ENCODE data around the gene UNC93B1.
"Not testable (repeated sequence)": the region's sequence is repeated elsewhere in the genome, so short reads cannot be mapped to it uniquely, and the experiment has no call there.

UNC93B1 gene

DNA sequence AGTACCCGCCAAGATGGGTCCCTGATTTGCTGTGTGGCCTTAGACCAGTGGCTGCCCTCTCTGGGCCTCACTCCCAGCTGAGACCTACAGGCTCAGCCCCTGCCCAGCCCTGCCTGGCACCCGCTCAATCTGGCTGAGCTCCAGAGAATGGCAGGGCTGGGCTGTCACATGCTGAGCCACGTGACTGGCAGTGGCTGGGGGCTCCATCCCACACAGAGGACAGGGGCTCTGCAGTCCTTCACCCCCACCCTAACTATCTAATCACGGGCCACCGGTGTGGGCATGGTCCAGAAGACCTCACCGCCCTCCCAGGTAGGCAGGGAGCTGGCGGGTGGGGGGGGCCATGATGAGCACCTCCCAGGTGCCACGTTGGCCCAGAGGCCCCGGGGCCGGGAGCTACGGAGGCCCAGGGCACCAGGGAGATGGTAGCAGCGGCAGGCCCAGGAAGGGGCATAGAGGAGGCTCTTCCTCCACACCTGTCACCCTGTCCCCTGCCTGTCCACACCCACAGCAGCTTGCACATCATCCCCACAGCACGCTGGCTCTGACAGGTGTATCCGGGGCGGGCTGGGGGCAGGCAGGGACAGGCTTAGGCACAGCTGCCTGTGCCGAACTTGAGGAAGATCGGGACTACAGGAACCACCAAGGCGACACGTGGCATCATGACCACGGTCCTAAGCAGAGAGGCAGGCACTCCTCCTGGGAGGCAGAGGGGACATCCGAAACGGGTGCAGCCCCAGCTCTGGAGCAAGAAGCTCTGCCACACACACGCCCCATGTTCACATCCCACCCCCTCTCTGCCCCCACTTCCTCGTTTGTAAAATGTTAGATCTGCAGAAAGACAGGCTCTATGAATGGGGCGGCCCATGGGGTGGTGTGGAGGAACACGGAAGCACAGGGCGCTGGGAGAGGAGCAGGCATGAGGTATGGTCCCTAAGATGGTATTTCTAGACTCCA, 4.8 kb upstream of the UNC93B1 start:
- peak; percentile 30 for DNase-seq

DNA sequence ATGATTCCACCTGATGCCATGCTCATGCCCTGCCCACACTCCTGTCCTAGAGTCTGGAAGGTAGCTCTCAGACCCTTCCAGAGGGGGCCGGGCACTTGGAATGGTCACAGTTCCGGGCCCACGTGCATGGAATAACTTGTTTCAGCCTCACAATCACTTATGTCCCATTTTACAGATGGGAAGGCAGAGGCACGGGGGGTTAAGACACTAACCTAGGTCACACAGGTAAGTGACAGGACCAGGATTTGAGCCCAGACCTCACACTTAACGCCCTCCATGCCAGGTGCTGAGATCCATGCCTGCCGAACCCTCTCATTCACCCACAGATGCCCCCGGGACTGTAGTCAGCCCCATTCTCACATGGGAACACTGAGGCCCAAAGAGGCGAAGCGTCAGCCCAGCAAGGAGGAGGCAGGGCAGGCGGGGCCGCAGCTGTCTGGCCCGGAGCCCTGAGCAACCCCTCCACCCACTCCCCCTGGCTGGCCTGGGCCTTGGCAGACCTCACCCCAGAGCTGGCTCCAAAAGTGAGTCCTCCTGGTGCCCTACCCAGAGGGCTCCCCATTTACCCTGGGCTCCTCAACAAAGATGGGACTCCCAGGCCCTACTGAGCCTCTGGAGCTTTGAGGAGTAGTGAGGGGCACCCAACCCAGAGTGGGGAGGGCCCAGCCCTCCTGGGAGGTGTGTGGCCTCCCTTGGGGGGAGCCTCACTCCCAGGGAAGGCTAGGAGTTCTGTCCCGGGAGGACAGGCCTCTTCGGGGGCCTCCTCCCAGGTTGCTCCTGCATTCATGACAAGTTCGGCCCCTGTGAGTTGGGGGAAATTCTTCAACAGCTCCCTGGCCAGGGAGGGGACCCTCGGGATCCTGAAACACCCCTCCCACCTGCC, 3.8 kb upstream of the UNC93B1 start:
- DNase-seq, result no peak

DNA sequence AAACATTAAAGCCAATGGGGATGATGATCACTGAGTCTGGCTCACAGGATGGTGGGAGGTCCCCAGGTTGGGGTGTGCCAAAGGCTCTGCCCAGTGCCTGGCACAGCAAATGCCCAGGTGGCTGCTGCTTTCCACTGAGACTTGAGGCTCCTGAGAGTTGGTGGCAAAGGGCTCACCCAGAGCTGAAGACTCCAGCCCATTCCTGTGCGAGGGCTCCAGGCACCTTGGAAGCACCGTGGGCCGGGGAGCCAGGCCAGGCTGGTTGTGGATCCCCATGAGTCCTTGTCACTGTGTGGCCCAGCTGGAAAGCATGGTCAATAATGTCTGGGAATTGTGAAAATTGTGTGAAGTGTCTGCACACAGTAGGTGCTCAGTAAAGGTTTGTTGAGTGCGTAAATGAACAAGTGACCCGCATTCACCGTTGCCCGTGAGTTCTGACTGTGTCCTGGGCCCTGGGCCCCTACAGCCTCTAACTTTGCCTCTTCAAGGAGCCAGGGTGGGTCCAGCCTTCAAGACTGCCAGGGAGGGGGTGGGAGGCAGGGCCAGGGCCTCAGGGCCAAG, 2.8 kb upstream of the UNC93B1 start:
- DNase-seq, result no peak

DNA sequence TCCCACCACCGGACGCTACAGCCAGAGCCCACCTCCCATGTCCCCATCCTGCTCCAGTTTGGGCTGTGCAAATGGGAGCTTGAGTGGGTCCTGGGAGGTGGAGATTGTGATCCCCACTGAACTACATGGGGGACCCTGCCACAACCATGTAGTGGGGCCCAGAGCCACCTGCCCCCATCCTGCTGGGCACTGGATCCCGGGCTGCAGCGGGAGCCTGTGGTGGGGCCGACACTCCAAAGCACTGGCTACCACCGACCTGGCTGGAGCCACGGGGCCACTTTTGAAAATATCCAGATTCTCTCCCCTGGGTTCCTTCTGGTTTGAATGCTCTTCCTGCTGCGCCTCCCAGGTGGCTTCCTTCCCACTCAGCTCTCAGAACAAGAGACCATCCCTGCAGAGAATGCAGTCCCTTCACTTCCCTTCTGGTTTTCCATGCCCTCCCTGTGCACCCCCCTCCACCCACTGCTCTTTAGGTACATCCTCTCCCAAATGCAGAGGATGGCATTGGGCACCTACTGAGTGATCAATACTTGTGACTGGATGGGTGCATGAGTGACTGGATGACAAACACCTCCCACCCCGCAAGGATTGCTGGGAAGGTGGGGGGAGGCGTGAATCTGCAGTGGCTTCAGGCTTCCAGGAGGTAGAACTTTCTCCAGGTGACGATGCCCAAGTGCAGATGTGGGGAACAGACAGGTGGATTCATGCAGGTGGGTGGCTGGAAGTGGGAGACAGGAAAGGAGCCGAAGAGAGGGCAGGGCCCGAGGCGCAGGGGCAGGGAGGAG, 846 bp upstream of the UNC93B1 start:
- no peak for DNase-seq

DNA sequence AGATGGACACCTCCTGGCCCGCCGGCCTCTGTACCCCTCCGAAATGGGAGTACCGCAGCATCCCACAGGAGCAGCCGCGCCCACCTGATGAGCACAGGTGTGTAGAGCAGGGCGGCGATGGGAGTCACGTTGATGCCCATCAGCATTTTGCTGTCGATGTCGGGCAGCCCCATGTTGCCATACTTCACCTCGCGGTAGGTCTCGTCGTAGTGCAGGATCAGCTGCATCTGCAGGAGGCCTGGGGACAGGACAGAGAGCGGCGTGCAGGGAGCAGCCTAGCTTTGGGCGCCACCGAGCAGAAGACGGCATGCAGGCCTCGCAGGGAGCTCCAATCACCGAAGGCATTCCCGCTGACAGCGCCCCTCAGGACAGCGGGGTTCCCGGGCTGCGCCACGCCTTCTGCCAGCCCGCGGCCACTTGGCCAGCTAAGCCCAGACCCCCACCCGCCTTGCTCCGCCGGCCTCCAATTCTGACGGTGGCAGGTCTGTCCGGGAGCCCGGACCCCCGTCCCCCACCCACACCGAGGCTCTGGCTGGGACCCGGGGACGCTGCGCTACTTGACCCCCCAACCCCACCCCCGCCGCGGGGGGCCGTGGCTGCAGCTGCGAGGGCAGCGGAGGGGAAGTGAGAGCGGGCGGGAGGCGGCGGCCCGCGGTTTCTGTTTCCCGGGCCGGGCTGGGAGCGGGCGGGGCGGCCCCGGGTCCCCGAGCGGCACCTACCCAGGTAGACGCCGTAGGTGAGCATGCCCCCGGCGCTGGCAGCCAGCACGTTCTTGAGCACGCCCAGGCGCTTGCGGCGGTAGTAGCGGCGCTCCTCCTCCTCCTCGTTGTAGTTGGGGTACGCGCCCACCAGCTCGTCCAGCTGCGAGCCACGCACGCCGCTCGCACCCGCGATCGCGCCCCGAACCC, 705 bp downstream of the UNC93B1 start:
- DNase-seq, result no peak

DNA sequence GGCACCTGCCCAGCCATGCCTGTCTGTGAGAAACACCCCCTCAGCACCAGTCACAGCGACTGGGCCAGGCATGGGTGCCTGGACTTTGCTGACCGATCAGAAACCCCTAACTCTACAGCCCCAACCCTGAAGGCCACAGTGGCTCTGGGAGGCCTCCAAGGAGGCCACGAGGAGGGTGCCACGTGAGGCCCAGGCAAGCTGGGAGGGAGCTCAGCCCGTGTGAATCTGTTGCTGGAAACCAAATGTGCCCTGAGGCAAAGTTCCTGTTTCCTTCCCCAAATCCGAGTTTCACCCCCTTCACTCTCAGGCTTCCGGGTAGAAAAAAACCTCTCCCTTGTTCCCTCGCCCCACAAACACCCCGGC, 1.3 kb downstream of the UNC93B1 start:
- no peak for DNase-seq

DNA sequence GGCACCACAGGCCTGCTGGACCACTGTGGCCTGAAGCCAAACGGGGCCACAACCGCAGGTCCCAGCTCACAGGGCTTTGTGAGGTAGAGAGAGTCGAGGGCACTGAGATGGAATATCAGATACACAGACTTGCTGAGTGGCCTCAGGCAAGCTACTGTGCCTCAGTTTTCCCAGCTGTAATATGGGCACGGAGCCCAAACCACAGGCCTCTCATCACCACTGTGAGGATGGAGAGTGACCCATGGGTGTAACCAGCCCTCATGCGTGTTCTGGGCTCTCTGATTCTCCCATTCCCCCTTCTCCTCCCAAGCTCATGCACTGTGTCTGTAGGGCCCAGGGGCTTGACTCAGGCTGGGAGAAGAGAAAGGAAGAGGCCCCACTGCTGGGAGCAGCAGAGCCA, 4.2 kb downstream of the UNC93B1 start:
- no peak for DNase-seq

DNA sequence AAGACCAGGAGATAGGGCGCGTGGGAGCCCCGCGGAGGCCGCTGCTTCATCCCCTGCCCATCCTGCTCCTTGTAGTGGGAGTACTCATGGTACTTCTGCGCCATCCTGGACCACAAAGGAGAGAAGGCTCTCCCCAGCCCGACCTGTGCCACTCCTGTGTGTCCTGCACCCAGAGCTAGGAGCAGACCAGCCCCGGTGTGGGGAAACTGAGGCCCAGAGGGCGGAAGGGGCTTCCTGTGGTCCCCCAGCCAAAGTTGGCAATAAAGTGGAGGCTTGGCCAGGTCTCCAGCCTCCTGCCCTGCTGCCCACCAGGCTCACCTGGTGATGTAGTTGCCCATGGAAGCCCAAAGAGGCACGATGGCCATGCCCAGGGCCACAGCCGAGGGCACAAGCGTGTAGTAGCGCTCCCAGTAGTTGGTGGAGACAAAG, 4.7 kb downstream of the UNC93B1 start:
- no peak for DNase-seq

DNA sequence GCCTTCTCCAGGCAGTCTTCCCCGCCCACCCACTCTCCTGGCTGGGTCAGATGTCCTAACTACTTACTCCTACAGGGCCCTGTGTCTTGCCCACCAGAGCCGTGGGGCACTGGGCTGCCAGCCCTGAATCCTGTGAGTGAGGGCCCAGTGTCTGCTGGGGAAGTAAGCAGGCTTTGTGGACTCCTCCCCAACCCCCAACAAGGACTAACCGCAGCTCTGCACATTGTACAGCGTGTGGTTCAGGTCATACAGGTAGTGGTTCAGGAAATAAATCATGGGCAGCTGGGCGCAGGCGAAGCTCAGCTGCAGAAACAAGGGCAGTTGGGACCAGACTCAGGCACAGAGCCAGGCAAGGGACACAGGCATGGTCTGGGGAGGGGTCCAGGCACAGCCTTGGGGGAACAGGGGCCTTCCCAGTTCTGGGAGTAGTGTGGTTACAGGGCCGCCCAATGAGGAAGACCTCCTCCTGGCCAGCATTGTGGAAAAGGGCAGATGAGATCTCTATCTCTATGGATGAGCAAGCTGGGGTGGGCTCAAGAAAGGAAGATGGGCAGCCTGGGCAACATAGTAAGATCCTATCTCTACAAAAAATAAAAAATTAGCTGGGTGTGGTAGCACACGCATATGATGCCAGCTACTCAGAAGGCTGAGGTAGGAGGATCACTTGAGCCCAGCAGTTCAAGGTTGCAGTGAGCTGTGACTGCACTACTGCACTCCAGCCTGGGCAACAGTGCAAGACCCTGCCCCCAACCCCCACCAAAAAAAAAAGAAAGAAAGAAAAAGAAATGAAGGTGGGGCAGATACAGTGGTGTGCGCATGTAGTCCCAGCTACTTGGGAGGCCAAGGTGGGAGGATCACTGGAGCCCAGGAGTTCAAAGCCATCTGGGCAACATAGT, 5.5 kb downstream of the UNC93B1 start:
- no peak for DNase-seq

DNA sequence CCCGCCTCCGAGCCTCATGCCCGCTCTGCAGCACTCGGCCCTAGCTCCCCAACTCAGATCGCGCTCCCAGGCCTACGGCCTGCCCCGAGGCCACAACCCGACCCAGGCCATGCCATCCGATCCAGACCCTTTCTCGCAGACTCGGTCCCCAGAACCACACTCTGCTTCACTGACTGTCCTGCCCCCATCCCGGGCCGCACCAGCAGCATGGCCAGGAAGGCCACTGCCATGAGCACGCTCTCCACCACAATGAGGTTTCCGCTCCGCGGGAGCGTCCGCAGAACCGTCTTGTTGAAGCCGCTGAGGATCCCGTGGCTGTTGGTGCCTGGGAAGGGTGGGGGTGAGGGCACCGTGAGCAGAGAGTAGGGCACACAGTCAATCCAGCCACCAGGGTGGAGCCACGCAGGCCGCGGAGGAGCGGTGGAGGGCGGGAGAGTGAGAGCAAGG, 6.4 kb downstream of the UNC93B1 start:
- DNase-seq, result no peak

DNA sequence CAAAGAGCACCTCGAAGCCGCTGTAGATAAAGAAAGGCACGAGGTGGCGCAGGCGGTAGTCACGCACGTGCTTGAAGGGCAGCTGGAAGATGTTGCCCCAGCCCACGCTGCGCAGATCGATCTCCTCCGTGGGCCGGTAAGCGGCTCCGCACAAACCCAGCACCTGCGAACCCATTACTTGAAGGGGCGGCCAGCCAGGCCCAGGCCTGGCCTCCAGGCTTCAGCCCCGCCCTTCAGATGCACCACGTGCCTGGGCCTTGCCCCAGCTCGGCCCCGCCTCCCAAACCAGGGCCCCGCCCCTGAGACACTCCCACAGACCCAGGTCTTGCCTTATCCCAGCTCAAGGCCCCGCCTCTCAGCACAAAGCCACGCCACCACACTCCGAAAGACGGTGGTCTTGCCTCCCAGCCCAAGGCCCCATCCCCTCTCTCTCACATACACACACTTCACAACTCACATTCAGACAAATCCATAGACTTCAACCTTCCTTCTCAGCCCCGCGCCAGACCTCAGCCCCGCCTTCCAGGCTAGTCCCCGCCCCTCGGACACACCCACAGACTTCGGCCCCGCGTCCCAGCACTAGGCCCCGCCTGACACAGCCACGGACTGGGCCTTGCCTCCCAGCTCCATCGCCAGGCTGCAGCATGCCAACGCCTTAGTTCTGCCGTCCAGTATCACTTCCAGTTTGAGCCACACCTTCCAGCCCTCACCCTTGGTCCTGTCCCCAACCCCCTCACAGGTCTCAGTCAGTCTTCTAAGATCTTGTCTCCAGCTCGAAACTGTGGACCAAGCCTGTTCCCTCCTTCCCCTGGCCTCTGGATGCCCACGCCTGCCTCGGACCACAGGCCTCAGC, 7.0 kb downstream of the UNC93B1 start:
- no peak for DNase-seq

DNA sequence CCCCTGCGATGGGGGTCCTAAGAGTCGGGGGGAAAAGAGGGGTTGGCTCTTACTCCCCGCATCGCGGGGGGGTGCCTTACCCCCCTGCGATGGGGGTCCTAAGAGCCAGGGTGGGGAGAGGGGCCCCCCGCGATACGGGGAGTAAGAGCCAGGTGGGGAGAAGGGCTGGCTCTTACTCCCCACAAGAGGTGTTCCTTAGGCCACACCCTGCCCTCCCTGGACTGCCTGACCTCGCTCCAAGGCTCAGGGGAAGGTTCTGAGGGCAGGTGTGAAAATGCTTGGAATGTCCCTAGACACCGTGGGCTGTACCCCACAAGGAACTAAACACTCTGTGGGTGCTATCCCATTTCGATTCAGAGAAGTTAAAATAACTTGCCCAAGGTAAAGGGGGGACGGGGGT, 7.8 kb downstream of the UNC93B1 start:
- no peak for DNase-seq

DNA sequence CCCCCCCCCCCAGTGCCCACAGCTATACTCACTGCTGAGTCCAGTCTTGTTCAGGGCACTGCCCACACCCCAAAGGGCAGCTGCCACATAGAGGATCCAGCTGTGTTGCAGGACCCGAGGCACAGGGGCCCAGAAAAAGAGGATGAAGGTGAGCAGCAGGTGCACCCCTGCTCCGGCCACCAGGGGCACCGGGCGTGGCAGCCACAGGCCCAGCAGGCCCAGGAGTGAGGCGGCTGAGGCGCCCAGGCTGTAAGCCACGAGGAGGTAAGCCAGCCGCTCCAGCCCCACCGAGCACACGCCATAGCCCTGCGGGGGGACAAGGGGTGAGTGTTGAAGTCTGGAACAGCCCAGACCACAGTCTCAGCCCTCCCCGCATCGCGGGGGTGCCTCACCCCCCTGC, 8.3 kb downstream of the UNC93B1 start:
- DNase-seq, result not testable (repeated sequence)

DNA sequence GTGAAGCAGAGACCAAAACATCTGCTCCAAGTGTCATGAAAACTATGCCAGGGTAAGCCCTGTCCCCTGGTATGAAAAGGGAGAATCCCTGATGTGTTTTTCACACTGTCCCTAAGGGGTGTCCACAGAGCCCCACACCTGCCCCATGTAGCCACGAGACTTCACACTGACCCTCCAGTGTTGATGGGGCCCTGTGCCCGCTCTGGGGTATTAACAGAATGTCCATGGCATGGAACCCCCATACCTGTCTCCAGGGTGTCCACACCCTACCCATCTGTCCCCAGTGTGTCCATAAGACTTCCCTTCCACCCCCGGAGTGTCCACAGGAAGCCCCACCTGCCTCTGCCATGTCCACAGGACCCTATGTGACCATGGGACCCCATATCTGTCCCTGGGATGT, 8.8 kb downstream of the UNC93B1 start:
- DNase-seq, result not testable (repeated sequence)

DNA sequence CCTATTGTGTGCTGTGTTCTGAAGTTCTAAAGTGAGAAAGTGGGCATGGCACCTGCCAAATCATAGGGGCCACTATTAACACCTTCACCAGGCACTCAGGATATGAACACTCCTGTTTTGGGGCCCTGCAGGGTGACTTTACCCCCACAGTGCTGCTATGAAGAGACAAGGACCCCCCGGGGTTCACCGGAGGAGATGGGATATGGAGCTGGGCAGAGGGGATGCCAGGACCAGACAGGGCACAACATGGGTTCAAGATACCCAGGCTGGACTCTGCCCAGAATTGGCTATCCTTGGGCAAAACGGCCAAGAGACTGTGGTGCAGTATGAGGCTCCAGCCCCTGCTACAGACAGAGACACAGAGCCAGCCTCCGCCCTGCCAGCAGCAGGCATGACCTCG, 9.5 kb downstream of the UNC93B1 start:
- not testable (repeated sequence) for DNase-seq

DNA sequence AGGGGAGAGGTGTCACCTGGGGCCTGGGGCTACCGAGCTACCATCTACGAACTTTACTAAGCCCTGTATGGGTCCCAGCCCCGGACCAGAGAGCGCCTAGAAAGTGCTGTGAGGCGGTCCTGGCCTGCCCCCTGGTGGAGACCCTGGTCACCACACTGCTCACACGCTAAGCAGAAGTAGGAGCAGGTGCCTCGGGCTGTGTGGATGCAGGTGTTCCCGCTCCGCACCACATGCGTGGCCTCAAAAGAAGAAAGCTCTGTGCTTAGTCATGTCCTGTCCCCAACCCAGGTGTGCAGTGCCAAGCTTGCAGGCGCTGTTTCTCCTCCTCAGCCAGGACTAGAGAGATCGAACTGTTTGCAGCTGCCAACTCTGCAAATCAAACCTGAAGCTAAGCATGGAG, 10.1 kb downstream of the UNC93B1 start:
- not testable (repeated sequence) for DNase-seq

DNA sequence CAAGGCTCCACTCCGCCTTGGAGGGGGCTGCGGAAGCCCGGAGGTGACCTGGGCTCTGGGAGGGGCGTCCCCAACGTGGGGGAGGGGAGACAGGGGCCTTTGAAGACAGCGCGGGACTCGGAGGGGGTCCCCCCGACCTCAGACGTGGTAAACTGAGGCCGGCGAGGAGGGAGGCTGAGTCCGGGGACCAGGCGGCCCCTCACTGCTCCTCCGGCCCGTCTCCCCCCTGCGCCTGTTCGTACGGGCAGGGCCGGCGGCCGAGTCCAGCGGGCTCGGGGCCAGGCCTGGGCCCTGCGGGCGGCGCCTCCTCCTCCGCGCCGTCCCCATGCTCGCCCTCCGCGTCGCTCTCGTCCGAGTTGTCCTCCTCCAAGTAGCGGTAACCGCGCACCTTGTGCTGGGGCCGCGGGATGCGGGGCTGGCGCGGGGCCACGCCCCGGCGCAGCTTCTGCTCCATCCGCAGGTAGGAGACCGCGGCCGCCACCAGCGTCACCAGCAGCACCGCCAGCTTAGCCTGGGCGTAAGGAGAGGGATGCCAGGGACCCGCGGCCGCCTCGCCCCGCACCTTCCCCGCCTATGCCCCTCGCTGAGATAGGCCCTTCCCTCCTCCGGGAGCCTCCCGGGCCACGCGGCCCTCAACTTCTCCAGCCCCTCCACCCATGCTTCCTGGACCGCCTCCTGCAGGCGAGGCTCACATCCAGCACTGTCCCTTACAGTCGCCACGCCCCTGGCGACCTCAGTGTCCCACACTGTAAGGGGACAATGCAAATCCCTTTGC, 12.4 kb downstream of the UNC93B1 start:
- DNase-seq, result not testable (repeated sequence)

DNA sequence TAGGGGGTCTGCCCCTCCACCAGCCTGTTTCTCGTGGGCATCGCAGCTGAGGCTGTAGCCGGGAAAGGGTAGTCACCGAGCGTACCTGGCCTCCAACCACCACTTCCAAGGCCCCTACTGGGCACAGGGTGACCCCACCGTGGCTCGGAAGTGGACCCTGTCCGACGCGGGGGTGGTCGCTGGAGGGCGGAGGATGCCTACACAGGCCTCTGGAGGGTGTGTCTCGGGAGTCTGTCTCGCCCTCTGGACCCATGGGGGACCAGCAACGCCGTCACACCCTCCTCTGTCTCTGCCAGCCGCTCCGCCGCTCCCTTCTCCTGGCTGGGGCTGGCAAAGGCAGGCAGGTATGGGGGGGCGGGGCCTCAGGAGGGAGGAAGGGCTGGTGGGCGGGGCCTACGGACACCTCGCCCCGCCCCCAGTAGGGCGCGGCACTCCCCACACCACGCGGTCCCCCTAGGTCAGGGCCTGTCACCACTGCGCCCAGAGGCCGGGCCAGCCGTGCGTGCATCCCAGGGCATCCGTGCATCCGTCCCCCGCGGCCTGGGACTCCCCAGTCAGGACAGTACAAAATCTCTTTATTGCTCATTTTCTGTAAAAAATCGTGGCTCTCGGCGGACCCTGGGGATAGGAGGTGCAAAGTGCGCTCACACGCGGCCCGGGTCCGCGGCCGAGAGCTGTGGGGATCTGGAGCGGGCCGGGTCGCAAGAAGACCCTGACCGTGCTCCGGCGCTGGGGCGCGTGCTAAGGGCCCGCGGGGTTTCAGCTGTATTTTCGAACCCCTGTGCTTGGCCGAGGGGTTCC, 13.2 kb downstream of the UNC93B1 start:
- DNase-seq, result not testable (repeated sequence)

Data from NCI-H1436 (cell line).